H1 (cell line): ENCODE data around the gene RNF214. TPM values are rescaled to one million over a fixed set of nuclear protein-coding genes. Genes with fewer than 3 reads are reported as not detected.

Experiments used
- JUN ChIP-seq: IDR thresholded peaks from 2 replicates; pipeline ENCODE4 v1.6.1; 2011; ENCODE audit warnings: low read depth, mild to moderate bottlenecking, improper control_type of control experiment, low read length
- POLR2AphosphoS5 ChIP-seq: IDR thresholded peaks from 2 replicates; pipeline ENCODE4 v1.6.1; 2011; ENCODE audit warnings: low read depth, low read length
- RNF2 ChIP-seq: fragments of 200-900, 300-1000 bp; sonication (generic); IDR thresholded peaks from 2 replicates; pipeline ENCODE4 v1.7.1; 2016; ENCODE audit warnings: borderline replicate concordance, low read depth, mild to moderate bottlenecking, antibody characterized with exemption, low read length; ENCODE audit not compliant: poor library complexity, severe bottlenecking; ENCODE audit errors: missing control alignments
- TAF7 ChIP-seq: optimal IDR thresholded peaks from 2 replicates; pipeline ENCODE3; 2011; ENCODE audit warnings: low read depth, mild to moderate bottlenecking, inconsistent platforms, low read length, moderate library complexity, borderline replicate concordance
- polyA plus RNA-seq, 7 experiments: library from polyadenylated mRNA; depleted of rRNA in 3 of 7; stranded (reverse) in 5 of 7; unstranded in 2 of 7; fragments of >200 nt in 5 of 7; fragments of 200-250 nt in 2 of 7; gene quantifications; 1 replicate in 5 of 7; 2 replicates in 1 of 7; 4 replicates in 1 of 7; pipeline versions ENCODE4 v1.2.1 to v1.2.3, GENCODE V29; 2011 to 2013; ENCODE audit warnings: missing spikeins in 2 of 7, mixed read lengths in 2 of 7
- total RNA-seq: library from RNA; stranded (reverse); fragmentation: NEBNext Ultra II Directional; extraction: Animal tissue kit (Norgen Biotek cat#: 25700); gene quantifications from 2 replicates; pipeline ENCODE4 v1.2.1, GENCODE V29; 2021
- TF ChIP-seq, protein P1 (sequence below): fragments of 300-600 bp; sonication (generic); IDR thresholded peaks from 2 replicates; pipeline ENCODE4 v1.7.1; 2012; ENCODE audit warnings: low read length, moderate library complexity, mild to moderate bottlenecking, inconsistent platforms; ENCODE audit not compliant: insufficient replicate concordance
- TF ChIP-seq, protein P2 (sequence below): IDR thresholded peaks from 2 replicates; pipeline ENCODE4 v1.6.1; 2012; ENCODE audit warnings: low read length, inconsistent platforms
- TF ChIP-seq, protein P3 (sequence below): IDR thresholded peaks from 2 replicates; pipeline ENCODE4 v1.6.1; 2011; ENCODE audit warnings: low read length, improper control_type of control experiment

RNF214 gene
- total and polyA plus RNA-seq, 2 of the 8 experiments (the other 6 are each of a cell fraction or from before 2014, with no cell fraction given): 34.9 to 35.6 TPM

DNA sequence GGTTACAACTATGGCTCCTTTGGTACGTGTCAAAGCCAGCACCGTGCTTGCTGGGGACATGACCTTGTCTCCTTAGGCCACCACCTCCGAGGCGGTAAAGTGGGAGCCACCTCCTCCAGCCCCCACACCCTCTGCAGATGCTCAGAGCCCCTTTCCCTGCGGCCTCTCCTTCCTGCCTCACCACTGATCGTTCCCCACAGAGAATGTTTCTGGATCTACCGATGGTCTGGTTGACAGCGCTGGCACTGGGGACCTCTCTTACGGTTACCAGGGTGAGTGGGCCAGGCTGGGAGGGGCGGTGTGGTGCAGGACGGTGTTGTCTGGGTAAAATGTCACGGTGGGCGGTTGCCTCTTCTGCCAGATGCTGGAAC lies 45.1 kb upstream of the RNF214 start (continued):
- TF ChIP-seq, protein P1, sequence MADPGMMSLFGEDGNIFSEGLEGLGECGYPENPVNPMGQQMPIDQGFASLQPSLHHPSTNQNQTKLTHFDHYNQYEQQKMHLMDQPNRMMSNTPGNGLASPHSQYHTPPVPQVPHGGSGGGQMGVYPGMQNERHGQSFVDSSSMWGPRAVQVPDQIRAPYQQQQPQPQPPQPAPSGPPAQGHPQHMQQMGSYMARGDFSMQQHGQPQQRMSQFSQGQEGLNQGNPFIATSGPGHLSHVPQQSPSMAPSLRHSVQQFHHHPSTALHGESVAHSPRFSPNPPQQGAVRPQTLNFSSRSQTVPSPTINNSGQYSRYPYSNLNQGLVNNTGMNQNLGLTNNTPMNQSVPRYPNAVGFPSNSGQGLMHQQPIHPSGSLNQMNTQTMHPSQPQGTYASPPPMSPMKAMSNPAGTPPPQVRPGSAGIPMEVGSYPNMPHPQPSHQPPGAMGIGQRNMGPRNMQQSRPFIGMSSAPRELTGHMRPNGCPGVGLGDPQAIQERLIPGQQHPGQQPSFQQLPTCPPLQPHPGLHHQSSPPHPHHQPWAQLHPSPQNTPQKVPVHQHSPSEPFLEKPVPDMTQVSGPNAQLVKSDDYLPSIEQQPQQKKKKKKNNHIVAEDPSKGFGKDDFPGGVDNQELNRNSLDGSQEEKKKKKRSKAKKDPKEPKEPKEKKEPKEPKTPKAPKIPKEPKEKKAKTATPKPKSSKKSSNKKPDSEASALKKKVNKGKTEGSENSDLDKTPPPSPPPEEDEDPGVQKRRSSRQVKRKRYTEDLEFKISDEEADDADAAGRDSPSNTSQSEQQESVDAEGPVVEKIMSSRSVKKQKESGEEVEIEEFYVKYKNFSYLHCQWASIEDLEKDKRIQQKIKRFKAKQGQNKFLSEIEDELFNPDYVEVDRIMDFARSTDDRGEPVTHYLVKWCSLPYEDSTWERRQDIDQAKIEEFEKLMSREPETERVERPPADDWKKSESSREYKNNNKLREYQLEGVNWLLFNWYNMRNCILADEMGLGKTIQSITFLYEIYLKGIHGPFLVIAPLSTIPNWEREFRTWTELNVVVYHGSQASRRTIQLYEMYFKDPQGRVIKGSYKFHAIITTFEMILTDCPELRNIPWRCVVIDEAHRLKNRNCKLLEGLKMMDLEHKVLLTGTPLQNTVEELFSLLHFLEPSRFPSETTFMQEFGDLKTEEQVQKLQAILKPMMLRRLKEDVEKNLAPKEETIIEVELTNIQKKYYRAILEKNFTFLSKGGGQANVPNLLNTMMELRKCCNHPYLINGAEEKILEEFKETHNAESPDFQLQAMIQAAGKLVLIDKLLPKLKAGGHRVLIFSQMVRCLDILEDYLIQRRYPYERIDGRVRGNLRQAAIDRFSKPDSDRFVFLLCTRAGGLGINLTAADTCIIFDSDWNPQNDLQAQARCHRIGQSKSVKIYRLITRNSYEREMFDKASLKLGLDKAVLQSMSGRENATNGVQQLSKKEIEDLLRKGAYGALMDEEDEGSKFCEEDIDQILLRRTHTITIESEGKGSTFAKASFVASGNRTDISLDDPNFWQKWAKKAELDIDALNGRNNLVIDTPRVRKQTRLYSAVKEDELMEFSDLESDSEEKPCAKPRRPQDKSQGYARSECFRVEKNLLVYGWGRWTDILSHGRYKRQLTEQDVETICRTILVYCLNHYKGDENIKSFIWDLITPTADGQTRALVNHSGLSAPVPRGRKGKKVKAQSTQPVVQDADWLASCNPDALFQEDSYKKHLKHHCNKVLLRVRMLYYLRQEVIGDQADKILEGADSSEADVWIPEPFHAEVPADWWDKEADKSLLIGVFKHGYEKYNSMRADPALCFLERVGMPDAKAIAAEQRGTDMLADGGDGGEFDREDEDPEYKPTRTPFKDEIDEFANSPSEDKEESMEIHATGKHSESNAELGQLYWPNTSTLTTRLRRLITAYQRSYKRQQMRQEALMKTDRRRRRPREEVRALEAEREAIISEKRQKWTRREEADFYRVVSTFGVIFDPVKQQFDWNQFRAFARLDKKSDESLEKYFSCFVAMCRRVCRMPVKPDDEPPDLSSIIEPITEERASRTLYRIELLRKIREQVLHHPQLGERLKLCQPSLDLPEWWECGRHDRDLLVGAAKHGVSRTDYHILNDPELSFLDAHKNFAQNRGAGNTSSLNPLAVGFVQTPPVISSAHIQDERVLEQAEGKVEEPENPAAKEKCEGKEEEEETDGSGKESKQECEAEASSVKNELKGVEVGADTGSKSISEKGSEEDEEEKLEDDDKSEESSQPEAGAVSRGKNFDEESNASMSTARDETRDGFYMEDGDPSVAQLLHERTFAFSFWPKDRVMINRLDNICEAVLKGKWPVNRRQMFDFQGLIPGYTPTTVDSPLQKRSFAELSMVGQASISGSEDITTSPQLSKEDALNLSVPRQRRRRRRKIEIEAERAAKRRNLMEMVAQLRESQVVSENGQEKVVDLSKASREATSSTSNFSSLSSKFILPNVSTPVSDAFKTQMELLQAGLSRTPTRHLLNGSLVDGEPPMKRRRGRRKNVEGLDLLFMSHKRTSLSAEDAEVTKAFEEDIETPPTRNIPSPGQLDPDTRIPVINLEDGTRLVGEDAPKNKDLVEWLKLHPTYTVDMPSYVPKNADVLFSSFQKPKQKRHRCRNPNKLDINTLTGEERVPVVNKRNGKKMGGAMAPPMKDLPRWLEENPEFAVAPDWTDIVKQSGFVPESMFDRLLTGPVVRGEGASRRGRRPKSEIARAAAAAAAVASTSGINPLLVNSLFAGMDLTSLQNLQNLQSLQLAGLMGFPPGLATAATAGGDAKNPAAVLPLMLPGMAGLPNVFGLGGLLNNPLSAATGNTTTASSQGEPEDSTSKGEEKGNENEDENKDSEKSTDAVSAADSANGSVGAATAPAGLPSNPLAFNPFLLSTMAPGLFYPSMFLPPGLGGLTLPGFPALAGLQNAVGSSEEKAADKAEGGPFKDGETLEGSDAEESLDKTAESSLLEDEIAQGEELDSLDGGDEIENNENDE: no peak
- no peak for TF ChIP-seq RNF2
- no peak for TF ChIP-seq POLR2AphosphoS5
- TF ChIP-seq, protein P2, sequence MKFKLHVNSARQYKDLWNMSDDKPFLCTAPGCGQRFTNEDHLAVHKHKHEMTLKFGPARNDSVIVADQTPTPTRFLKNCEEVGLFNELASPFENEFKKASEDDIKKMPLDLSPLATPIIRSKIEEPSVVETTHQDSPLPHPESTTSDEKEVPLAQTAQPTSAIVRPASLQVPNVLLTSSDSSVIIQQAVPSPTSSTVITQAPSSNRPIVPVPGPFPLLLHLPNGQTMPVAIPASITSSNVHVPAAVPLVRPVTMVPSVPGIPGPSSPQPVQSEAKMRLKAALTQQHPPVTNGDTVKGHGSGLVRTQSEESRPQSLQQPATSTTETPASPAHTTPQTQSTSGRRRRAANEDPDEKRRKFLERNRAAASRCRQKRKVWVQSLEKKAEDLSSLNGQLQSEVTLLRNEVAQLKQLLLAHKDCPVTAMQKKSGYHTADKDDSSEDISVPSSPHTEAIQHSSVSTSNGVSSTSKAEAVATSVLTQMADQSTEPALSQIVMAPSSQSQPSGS: no peak
- TF ChIP-seq JUN: no peak
- no peak for TF ChIP-seq TAF7
- TF ChIP-seq, protein P3, sequence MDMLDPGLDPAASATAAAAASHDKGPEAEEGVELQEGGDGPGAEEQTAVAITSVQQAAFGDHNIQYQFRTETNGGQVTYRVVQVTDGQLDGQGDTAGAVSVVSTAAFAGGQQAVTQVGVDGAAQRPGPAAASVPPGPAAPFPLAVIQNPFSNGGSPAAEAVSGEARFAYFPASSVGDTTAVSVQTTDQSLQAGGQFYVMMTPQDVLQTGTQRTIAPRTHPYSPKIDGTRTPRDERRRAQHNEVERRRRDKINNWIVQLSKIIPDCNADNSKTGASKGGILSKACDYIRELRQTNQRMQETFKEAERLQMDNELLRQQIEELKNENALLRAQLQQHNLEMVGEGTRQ: no peak
